Hematopoietic multipotent progenitor cell (in vitro differentiated cells): Measurements from ENCODE around the gene LMBR1. TPM values are rescaled to one million over a fixed set of nuclear protein-coding genes. Genes with fewer than 3 reads are reported as not detected.
"Not testable (repeated sequence)": the region's sequence is repeated elsewhere in the genome, so short reads cannot be mapped to it uniquely, and the experiment has no call there.

Experiments used
- DNase-seq, 3 donors: peaks; one replicate each; pipeline ENCODE4 v3.0.0-alpha.2; 2011 to 2015; ENCODE audit warnings: low read depth in 2 of 3, low spot score in 2 of 3
- total RNA-seq: library from RNA; depleted of rRNA; stranded (reverse); fragments of >200 nt; gene quantifications from one replicate; pipeline ENCODE4 v1.2.3, GENCODE V29; 2012

The LMBR1 gene
- total RNA-seq, 1 donor: 76.2 TPM

- DNase-seq: no peak
Observed at GRCh38 chr7:156703209-156703608, 189.8 kb downstream of the LMBR1 start.

GRCh38 chr7:156702399-156702798 lies 190.6 kb downstream of the LMBR1 start:
- no peak for DNase-seq

GRCh38 chr7:156701787-156702186 lies 191.2 kb downstream of the LMBR1 start:
- DNase-seq: not testable (repeated sequence)

- not testable (repeated sequence) for DNase-seq
Observed at GRCh38 chr7:156698512-156698911, 194.5 kb downstream of the LMBR1 start.

GRCh38 chr7:156697283-156697682 lies 195.7 kb downstream of the LMBR1 start:
- DNase-seq: not testable (repeated sequence)

- no peak for DNase-seq
Observed at GRCh38 chr7:156693627-156694026, 199.4 kb downstream of the LMBR1 start.

GRCh38 chr7:156692849-156693248 lies 200.1 kb downstream of the LMBR1 start:
- no peak for DNase-seq

GRCh38 chr7:156691764-156692163 lies 201.2 kb downstream of the LMBR1 start:
- no peak for DNase-seq

GRCh38 chr7:156684661-156685060 lies 208.3 kb downstream of the LMBR1 start:
- DNase-seq: no peak

GRCh38 chr7:156684251-156684650 lies 208.7 kb downstream of the LMBR1 start:
- DNase-seq: no peak

- no peak for DNase-seq
Observed at GRCh38 chr7:156682928-156683327, 210.1 kb downstream of the LMBR1 start.

- DNase-seq: no peak
Observed at GRCh38 chr7:156680281-156680680, 212.7 kb downstream of the LMBR1 start.

- DNase-seq: no peak
Observed at GRCh38 chr7:156677374-156678054, 215.5 kb downstream of the LMBR1 start.

- no peak for DNase-seq
Observed at GRCh38 chr7:156676263-156676662, 216.7 kb downstream of the LMBR1 start.

GRCh38 chr7:156675721-156676120 lies 217.3 kb downstream of the LMBR1 start:
- DNase-seq: no peak

- DNase-seq: no peak
Observed at GRCh38 chr7:156673902-156674301, 219.1 kb downstream of the LMBR1 start.

GRCh38 chr7:156673454-156673853 lies 219.5 kb downstream of the LMBR1 start:
- DNase-seq: no peak

GRCh38 chr7:156669035-156669828 lies 223.8 kb downstream of the LMBR1 start:
- no peak for DNase-seq

- no peak for DNase-seq
Observed at GRCh38 chr7:156668130-156668741, 224.7 kb downstream of the LMBR1 start.

- no peak for DNase-seq
Observed at GRCh38 chr7:156667110-156667426, 225.9 kb downstream of the LMBR1 start.

- no peak for DNase-seq
Observed at GRCh38 chr7:156666368-156667109, 226.4 kb downstream of the LMBR1 start.
